ENCODE measurements around the gene TIMP2. TPM values are rescaled to one million over a fixed set of nuclear protein-coding genes. Genes with fewer than 3 reads are reported as not detected.
"Not testable (repeated sequence)": the region's sequence is repeated elsewhere in the genome, so short reads cannot be mapped to it uniquely, and the experiment has no call there.

Gene TIMP2
- polyA plus RNA-seq, 1 donor = 89.2 TPM

DNA sequence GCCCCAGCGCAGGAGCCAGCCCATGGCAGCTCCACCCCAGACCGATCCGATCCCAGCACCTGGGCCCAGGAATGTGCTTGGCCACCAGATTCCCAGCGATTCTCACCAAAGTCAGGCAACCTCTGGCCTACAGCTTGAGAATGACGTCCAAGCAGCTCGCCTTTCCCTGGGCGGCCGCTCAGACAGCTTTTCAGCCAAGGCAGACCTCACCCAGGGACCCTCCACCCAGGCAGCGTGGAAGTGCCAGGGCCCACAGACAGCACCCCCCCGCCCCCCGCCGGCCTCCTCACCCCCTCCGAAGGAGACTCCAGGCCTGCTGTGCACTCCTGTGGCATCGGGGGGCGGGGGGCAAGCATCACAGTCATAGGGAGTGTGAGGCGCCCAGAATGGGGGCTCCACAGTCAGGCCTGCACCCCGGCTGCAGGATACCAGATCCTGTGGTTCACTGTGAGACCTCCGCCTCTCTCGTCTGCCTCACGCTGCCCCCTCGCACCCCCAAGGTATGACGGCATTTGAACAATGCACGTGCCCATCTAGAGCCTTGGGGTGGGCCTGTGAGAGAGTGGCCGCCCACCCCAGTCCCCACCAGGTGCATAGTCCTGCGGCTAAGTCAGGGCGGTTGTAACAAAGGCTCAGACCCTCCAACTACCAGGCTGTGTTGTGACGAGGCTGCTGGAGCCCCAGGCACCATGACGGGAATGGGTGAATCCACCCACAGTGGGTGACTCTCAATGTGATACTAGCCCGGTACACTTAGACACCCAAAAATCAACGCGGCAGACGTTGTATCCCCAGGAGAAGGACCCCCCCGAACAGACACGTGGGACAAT lies 28.1 kb downstream of the TIMP2 start:
- H3K36me3 ChIP-seq (ENCODE audit: control insufficient read depth, insufficient read depth, low read length) = peaks cover 11% of the 10 kb centered on the region
- H3K4me3 ChIP-seq (ENCODE audit: low read length) = no peak overlapping the region
- no peaks in the 10 kb centered on the region for H3K27me3 ChIP-seq (ENCODE audit: control insufficient read depth, insufficient read depth, low read length)
- WGBS (ENCODE audit: insufficient coverage, low lambda C conversion rate) = no CpG with 5 or more reads among the region's 34 CpGs
- H3K4me1 ChIP-seq (ENCODE audit: control insufficient read depth, insufficient read depth, low read length) = peaks cover 4% of the 10 kb centered on the region
- no peak overlapping the region for H3K27ac ChIP-seq (ENCODE audit: low read length)
- H3K9me3 ChIP-seq (ENCODE audit: control insufficient read depth, low read depth, low read length) = peaks cover 4% of the 10 kb centered on the region
- no peak for DNase-seq

- H3K36me3 ChIP-seq (ENCODE audit: control insufficient read depth, insufficient read depth, low read length) = peaks cover 11% of the 10 kb centered on the region
- no peak for DNase-seq
- H3K4me3 ChIP-seq (ENCODE audit: low read length) = no peak overlapping the region
- H3K4me1 ChIP-seq (ENCODE audit: control insufficient read depth, insufficient read depth, low read length) = peaks cover 4% of the 10 kb centered on the region
- no peak overlapping the region for H3K27ac ChIP-seq (ENCODE audit: low read length)
- WGBS (ENCODE audit: insufficient coverage, low lambda C conversion rate) = no CpG with 5 or more reads among the region's 20 CpGs
- no peaks in the 10 kb centered on the region for H3K27me3 ChIP-seq (ENCODE audit: control insufficient read depth, insufficient read depth, low read length)
- peaks cover 4% of the 10 kb centered on the region for H3K9me3 ChIP-seq (ENCODE audit: control insufficient read depth, low read depth, low read length)
Measured at GRCh38 chr17:78896091-78896833, 28.9 kb downstream of the TIMP2 start.

GRCh38 chr17:78895322-78895721 lies 29.9 kb downstream of the TIMP2 start:
- Histone ChIP-seq H3K27me3 (ENCODE audit: control insufficient read depth, insufficient read depth, low read length) (no peaks in the 10 kb centered on the region), H3K36me3 (ENCODE audit: control insufficient read depth, insufficient read depth, low read length) (peaks cover 7% of the 10 kb centered on the region), H3K4me1 (ENCODE audit: control insufficient read depth, insufficient read depth, low read length) (peaks cover 4% of the 10 kb centered on the region), H3K4me3 (ENCODE audit: low read length) (no peak overlapping the region), H3K9me3 (ENCODE audit: control insufficient read depth, low read depth, low read length) (no peaks in the 10 kb centered on the region), H3K27ac (ENCODE audit: low read length) (no peak overlapping the region)
- no CpG with 5 or more reads among the region's 5 CpGs for WGBS (ENCODE audit: insufficient coverage, low lambda C conversion rate)
- no peak for DNase-seq

GRCh38 chr17:78893684-78894083 lies 31.5 kb downstream of the TIMP2 start:
- no peak overlapping the region for H3K27ac ChIP-seq (ENCODE audit: low read length)
- no peak overlapping the region for H3K4me3 ChIP-seq (ENCODE audit: low read length)
- peaks cover 7% of the 10 kb centered on the region for H3K36me3 ChIP-seq (ENCODE audit: control insufficient read depth, insufficient read depth, low read length)
- no peaks in the 10 kb centered on the region for H3K9me3 ChIP-seq (ENCODE audit: control insufficient read depth, low read depth, low read length)
- no CpG with 5 or more reads among the region's 4 CpGs for whole genome bisulfite sequencing (ENCODE audit: insufficient coverage, low lambda C conversion rate)
- no peaks in the 10 kb centered on the region for H3K27me3 ChIP-seq (ENCODE audit: control insufficient read depth, insufficient read depth, low read length)
- no peaks in the 10 kb centered on the region for H3K4me1 ChIP-seq (ENCODE audit: control insufficient read depth, insufficient read depth, low read length)
- DNase-seq = no peak

GRCh38 chr17:78892936-78893379 lies 32.2 kb downstream of the TIMP2 start:
- no peaks in the 10 kb centered on the region for H3K27me3 ChIP-seq (ENCODE audit: control insufficient read depth, insufficient read depth, low read length)
- no peaks in the 10 kb centered on the region for H3K9me3 ChIP-seq (ENCODE audit: control insufficient read depth, low read depth, low read length)
- H3K36me3 ChIP-seq (ENCODE audit: control insufficient read depth, insufficient read depth, low read length) = peaks cover 7% of the 10 kb centered on the region
- no peak overlapping the region for H3K4me3 ChIP-seq (ENCODE audit: low read length)
- DNase-seq = no peak
- H3K4me1 ChIP-seq (ENCODE audit: control insufficient read depth, insufficient read depth, low read length) = no peaks in the 10 kb centered on the region
- no peak overlapping the region for H3K27ac ChIP-seq (ENCODE audit: low read length)
- WGBS (ENCODE audit: insufficient coverage, low lambda C conversion rate) = 17% methylated on average over 1 of the region's 6 CpGs

- DNase-seq = no peak
- Histone ChIP-seq H3K4me1 (ENCODE audit: control insufficient read depth, insufficient read depth, low read length) (no peaks in the 10 kb centered on the region), H3K27me3 (ENCODE audit: control insufficient read depth, insufficient read depth, low read length) (no peaks in the 10 kb centered on the region), H3K27ac (ENCODE audit: low read length) (no peak overlapping the region), H3K9me3 (ENCODE audit: control insufficient read depth, low read depth, low read length) (no peaks in the 10 kb centered on the region), H3K4me3 (ENCODE audit: low read length) (no peak overlapping the region), H3K36me3 (ENCODE audit: control insufficient read depth, insufficient read depth, low read length) (peaks cover 7% of the 10 kb centered on the region)
- no CpG with 5 or more reads among the region's 5 CpGs for WGBS (ENCODE audit: insufficient coverage, low lambda C conversion rate)
Measured at GRCh38 chr17:78892520-78892919, 32.7 kb downstream of the TIMP2 start.

DNA sequence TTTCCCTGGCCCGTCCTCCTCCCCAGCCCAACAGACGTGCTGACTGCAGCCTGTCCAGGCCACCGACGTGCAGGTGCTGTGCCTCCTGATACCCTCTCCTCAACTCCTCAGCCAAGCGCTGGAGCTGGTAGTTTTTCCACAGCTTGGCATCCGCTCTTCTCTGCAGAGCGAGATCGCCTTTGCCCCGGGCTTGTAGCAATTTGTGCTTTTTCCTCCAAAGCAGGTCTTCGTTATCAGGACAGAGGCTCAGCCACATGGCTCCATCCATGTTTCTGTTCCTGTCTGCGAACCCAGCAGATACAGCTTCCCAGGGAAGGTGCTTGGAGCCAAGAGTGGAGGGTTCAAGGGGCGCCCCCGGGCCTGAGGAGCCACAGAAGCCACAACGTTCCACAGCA lies 33.1 kb downstream of the TIMP2 start:
- no peaks in the 10 kb centered on the region for H3K4me1 ChIP-seq (ENCODE audit: control insufficient read depth, insufficient read depth, low read length)
- no peaks in the 10 kb centered on the region for H3K27me3 ChIP-seq (ENCODE audit: control insufficient read depth, insufficient read depth, low read length)
- DNase-seq = no peak
- H3K9me3 ChIP-seq (ENCODE audit: control insufficient read depth, low read depth, low read length) = no peaks in the 10 kb centered on the region
- no peak overlapping the region for H3K27ac ChIP-seq (ENCODE audit: low read length)
- WGBS (ENCODE audit: insufficient coverage, low lambda C conversion rate) = no CpG with 5 or more reads among the region's 14 CpGs
- H3K4me3 ChIP-seq (ENCODE audit: low read length) = no peak overlapping the region
- peaks cover 7% of the 10 kb centered on the region for H3K36me3 ChIP-seq (ENCODE audit: control insufficient read depth, insufficient read depth, low read length)

- Histone ChIP-seq H3K4me3 (ENCODE audit: low read length) (no peak overlapping the region), H3K27ac (ENCODE audit: low read length) (no peak overlapping the region), H3K4me1 (ENCODE audit: control insufficient read depth, insufficient read depth, low read length) (no peaks in the 10 kb centered on the region), H3K9me3 (ENCODE audit: control insufficient read depth, low read depth, low read length) (no peaks in the 10 kb centered on the region), H3K36me3 (ENCODE audit: control insufficient read depth, insufficient read depth, low read length) (peaks cover 7% of the 10 kb centered on the region), H3K27me3 (ENCODE audit: control insufficient read depth, insufficient read depth, low read length) (no peaks in the 10 kb centered on the region)
- no CpG with 5 or more reads among the region's 21 CpGs for WGBS (ENCODE audit: insufficient coverage, low lambda C conversion rate)
- no peak for DNase-seq
Measured at GRCh38 chr17:78891406-78892061, 33.7 kb downstream of the TIMP2 start.

- Histone ChIP-seq H3K27ac (ENCODE audit: low read length) (no peak overlapping the region), H3K4me3 (ENCODE audit: low read length) (no peak overlapping the region), H3K36me3 (ENCODE audit: control insufficient read depth, insufficient read depth, low read length) (peaks cover 7% of the 10 kb centered on the region), H3K9me3 (ENCODE audit: control insufficient read depth, low read depth, low read length) (no peaks in the 10 kb centered on the region), H3K4me1 (ENCODE audit: control insufficient read depth, insufficient read depth, low read length) (no peaks in the 10 kb centered on the region), H3K27me3 (ENCODE audit: control insufficient read depth, insufficient read depth, low read length) (no peaks in the 10 kb centered on the region)
- DNase-seq = no peak
- no CpG with 5 or more reads among the region's 16 CpGs for WGBS (ENCODE audit: insufficient coverage, low lambda C conversion rate)
Measured at GRCh38 chr17:78890498-78890897, 34.7 kb downstream of the TIMP2 start.

DNA sequence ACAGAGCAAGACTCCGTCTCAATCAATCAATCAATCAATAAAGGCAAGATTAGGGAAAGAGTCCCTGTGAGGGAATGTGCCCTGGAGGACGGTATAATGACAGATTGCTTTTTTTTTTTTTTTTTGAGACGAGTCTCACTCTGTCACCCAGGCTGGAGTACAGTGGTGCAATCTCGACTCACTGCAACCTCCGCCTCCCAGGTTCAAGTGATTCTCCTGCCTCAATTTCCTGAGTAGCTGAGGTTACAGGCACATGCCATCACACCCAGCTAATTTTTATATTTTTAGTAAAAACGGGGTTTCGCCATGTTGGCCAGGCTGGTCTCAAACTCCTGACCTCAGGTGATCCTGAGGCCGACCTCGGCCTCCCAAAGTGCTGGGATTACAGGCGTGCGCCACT lies 35.1 kb downstream of the TIMP2 start:
- not testable (repeated sequence) for DNase-seq; H3K4me1 ChIP-seq (ENCODE audit: control insufficient read depth, insufficient read depth, low read length); H3K27ac ChIP-seq (ENCODE audit: low read length); H3K27me3 ChIP-seq (ENCODE audit: control insufficient read depth, insufficient read depth, low read length); H3K9me3 ChIP-seq (ENCODE audit: control insufficient read depth, low read depth, low read length); H3K4me3 ChIP-seq (ENCODE audit: low read length); H3K36me3 ChIP-seq (ENCODE audit: control insufficient read depth, insufficient read depth, low read length)
- WGBS (ENCODE audit: insufficient coverage, low lambda C conversion rate) = no CpG with 5 or more reads among the region's 11 CpGs
